NCI-H82 treated with DMSO at 0.1 percent for 48 hours (cell line): ENCODE measurements around the gene CALN1.

Experiments used
- DNase-seq: peaks from one replicate; lab custom pipeline; 2025; ENCODE audit not compliant: unreplicated experiment; lab: John Stamatoyannopoulos, UW

CALN1 gene

GRCh38 chr7:71896535-71896934 lies 515.6 kb downstream of the CALN1 start:
- DNase-seq = no peak

- DNase-seq = no peak
Observed at GRCh38 chr7:71886046-71886445, 526.1 kb downstream of the CALN1 start.

- no peak for DNase-seq
Observed at GRCh38 chr7:71885487-71885886, 526.7 kb downstream of the CALN1 start.

- DNase-seq = no peak
Observed at GRCh38 chr7:71883415-71883814, 528.7 kb downstream of the CALN1 start.

- DNase-seq = no peak
Observed at GRCh38 chr7:71871446-71871845, 540.7 kb downstream of the CALN1 start.

- no peak for DNase-seq
Observed at GRCh38 chr7:71870812-71871211, 541.3 kb downstream of the CALN1 start.

GRCh38 chr7:71868797-71869196 lies 543.3 kb downstream of the CALN1 start:
- DNase-seq = no peak

- DNase-seq = no peak
Observed at GRCh38 chr7:71867626-71868025, 544.5 kb downstream of the CALN1 start.

- no peak for DNase-seq
Observed at GRCh38 chr7:71865172-71865571, 547.0 kb downstream of the CALN1 start.

- DNase-seq = no peak
Observed at GRCh38 chr7:71864130-71864529, 548.0 kb downstream of the CALN1 start.

GRCh38 chr7:71860572-71860971 lies 551.6 kb downstream of the CALN1 start:
- DNase-seq = no peak

- DNase-seq = no peak
Observed at GRCh38 chr7:71857338-71857737, 554.8 kb downstream of the CALN1 start.

GRCh38 chr7:71854546-71855397 lies 557.4 kb downstream of the CALN1 start:
- DNase-seq = no peak

GRCh38 chr7:71851776-71852498 lies 560.2 kb downstream of the CALN1 start:
- DNase-seq = no peak

- DNase-seq = no peak
Observed at GRCh38 chr7:71846160-71846559, 566.0 kb downstream of the CALN1 start.

- no peak for DNase-seq
Observed at GRCh38 chr7:71843676-71844075, 568.5 kb downstream of the CALN1 start.

GRCh38 chr7:71842786-71843185 lies 569.4 kb downstream of the CALN1 start:
- no peak for DNase-seq

GRCh38 chr7:71842381-71842780 lies 569.8 kb downstream of the CALN1 start:
- no peak for DNase-seq

GRCh38 chr7:71835056-71835455 lies 577.1 kb downstream of the CALN1 start:
- DNase-seq = peak; percentile 32

GRCh38 chr7:71829515-71829914 lies 582.6 kb downstream of the CALN1 start:
- no peak for DNase-seq

GRCh38 chr7:71828361-71828760 lies 583.8 kb downstream of the CALN1 start:
- DNase-seq = no peak

GRCh38 chr7:71826141-71826540 lies 586.0 kb downstream of the CALN1 start:
- no peak for DNase-seq
